ENCODE measurements around the gene SGPP1.

DNA sequence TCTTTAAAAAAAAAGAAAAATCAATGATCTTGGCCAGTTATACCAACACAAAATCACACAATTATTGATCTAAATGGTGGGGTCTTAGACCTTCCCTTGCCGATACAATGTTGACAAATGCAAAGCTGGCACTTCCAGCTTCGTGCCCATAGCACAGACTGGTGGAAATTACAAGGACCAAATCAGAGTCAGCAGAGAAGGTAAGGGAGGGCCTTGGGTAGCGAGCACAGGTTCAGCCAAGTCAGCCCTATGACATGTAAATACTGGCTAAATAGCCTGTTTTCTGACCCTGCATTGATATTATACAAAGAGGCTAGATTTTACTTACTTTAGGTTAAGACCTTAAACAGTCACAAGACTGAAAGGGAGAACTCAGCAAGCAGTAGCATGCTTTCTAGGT, 55.9 kb downstream of the SGPP1 start:
- TF ChIP-seq, protein P1, sequence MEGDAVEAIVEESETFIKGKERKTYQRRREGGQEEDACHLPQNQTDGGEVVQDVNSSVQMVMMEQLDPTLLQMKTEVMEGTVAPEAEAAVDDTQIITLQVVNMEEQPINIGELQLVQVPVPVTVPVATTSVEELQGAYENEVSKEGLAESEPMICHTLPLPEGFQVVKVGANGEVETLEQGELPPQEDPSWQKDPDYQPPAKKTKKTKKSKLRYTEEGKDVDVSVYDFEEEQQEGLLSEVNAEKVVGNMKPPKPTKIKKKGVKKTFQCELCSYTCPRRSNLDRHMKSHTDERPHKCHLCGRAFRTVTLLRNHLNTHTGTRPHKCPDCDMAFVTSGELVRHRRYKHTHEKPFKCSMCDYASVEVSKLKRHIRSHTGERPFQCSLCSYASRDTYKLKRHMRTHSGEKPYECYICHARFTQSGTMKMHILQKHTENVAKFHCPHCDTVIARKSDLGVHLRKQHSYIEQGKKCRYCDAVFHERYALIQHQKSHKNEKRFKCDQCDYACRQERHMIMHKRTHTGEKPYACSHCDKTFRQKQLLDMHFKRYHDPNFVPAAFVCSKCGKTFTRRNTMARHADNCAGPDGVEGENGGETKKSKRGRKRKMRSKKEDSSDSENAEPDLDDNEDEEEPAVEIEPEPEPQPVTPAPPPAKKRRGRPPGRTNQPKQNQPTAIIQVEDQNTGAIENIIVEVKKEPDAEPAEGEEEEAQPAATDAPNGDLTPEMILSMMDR (conservative IDR thresholded peaks at IDR 0.05; ENCODE audit: low read depth, low read length): no peak
- no peak for TF ChIP-seq FOS (IDR thresholded peaks at IDR 0.05; ENCODE audit: low read depth, low read length)
- TF ChIP-seq BHLHE40 (IDR thresholded peaks at IDR 0.05; ENCODE audit: low read depth, low read length): no peak
- TF ChIP-seq CEBPB (IDR thresholded peaks at IDR 0.05; ENCODE audit: low read depth, low read length): no peak
- TF ChIP-seq MAZ (IDR thresholded peaks at IDR 0.05; ENCODE audit: borderline replicate concordance, low read depth, low read length): no peak
- no peak for TF ChIP-seq POLR2A (IDR thresholded peaks at IDR 0.05; ENCODE audit: low read depth, low read length)
- no peak for TF ChIP-seq RFX5 (IDR thresholded peaks at IDR 0.05; ENCODE audit: low read depth, low read length)
- TF ChIP-seq RCOR1 (IDR thresholded peaks at IDR 0.05; ENCODE audit: insufficient replicate concordance, low read length): no peak
- no peak for TF ChIP-seq RAD21 (IDR thresholded peaks at IDR 0.05; ENCODE audit: low read length)
- no peak for TF ChIP-seq SMC3 (IDR thresholded peaks at IDR 0.05; ENCODE audit: low read depth, low read length)
- TF ChIP-seq MXI1 (IDR thresholded peaks at IDR 0.05; ENCODE audit: borderline replicate concordance, low read depth, low read length): no peak
- TF ChIP-seq, protein P2, sequence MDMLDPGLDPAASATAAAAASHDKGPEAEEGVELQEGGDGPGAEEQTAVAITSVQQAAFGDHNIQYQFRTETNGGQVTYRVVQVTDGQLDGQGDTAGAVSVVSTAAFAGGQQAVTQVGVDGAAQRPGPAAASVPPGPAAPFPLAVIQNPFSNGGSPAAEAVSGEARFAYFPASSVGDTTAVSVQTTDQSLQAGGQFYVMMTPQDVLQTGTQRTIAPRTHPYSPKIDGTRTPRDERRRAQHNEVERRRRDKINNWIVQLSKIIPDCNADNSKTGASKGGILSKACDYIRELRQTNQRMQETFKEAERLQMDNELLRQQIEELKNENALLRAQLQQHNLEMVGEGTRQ (IDR thresholded peaks at IDR 0.05; ENCODE audit: low read depth, low read length): no peak
- TF ChIP-seq CHD1 (IDR thresholded peaks at IDR 0.05; ENCODE audit: low read depth, low read length): no peak
- no peak for TF ChIP-seq MAFK (IDR thresholded peaks at IDR 0.05; ENCODE audit: low read depth, low read length)
